ENCODE results near the gene SLC39A9. TPM values are rescaled to one million over a fixed set of nuclear protein-coding genes. Genes with fewer than 3 reads are reported as not detected.

SLC39A9 gene
- total and polyA plus RNA-seq, 2 of the 13 experiments (the other 11 are each of a cell fraction or from before 2014, with no cell fraction given), result 46.6 to 69.5 TPM

GRCh38 chr14:69363055-69363454, 35.4 kb upstream of the SLC39A9 start (continued):
- TF ChIP-seq ATF2 (CRISPR knock-in tag; IDR thresholded peaks at IDR 0.05), result no peak
- no peak for TF ChIP-seq PHF21A (CRISPR knock-in tag; IDR thresholded peaks at IDR 0.05)
- TF ChIP-seq KLF16 (CRISPR knock-in tag; IDR thresholded peaks at IDR 0.05), result no peak
- TF ChIP-seq, protein P1, sequence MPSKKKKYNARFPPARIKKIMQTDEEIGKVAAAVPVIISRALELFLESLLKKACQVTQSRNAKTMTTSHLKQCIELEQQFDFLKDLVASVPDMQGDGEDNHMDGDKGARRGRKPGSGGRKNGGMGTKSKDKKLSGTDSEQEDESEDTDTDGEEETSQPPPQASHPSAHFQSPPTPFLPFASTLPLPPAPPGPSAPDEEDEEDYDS (CRISPR knock-in tag; IDR thresholded peaks at IDR 0.05), result no peak
- TF ChIP-seq, protein P2, sequence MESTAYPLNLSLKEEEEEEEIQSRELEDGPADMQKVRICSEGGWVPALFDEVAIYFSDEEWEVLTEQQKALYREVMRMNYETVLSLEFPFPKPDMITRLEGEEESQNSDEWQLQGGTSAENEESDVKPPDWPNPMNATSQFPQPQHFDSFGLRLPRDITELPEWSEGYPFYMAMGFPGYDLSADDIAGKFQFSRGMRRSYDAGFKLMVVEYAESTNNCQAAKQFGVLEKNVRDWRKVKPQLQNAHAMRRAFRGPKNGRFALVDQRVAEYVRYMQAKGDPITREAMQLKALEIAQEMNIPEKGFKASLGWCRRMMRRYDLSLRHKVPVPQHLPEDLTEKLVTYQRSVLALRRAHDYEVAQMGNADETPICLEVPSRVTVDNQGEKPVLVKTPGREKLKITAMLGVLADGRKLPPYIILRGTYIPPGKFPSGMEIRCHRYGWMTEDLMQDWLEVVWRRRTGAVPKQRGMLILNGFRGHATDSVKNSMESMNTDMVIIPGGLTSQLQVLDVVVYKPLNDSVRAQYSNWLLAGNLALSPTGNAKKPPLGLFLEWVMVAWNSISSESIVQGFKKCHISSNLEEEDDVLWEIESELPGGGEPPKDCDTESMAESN (CRISPR knock-in tag; conservative IDR thresholded peaks at IDR 0.05), result no peak
- TF ChIP-seq, protein P3, sequence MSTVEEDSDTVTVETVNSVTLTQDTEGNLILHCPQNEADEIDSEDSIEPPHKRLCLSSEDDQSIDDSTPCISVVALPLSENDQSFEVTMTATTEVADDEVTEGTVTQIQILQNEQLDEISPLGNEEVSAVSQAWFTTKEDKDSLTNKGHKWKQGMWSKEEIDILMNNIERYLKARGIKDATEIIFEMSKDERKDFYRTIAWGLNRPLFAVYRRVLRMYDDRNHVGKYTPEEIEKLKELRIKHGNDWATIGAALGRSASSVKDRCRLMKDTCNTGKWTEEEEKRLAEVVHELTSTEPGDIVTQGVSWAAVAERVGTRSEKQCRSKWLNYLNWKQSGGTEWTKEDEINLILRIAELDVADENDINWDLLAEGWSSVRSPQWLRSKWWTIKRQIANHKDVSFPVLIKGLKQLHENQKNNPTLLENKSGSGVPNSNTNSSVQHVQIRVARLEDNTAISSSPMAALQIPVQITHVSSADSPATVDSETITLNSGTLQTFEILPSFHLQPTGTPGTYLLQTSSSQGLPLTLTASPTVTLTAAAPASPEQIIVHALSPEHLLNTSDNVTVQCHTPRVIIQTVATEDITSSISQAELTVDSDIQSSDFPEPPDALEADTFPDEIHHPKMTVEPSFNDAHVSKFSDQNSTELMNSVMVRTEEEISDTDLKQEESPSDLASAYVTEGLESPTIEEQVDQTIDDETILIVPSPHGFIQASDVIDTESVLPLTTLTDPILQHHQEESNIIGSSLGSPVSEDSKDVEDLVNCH (CRISPR knock-in tag; IDR thresholded peaks at IDR 0.05), result no peak
- TF ChIP-seq, protein P4, sequence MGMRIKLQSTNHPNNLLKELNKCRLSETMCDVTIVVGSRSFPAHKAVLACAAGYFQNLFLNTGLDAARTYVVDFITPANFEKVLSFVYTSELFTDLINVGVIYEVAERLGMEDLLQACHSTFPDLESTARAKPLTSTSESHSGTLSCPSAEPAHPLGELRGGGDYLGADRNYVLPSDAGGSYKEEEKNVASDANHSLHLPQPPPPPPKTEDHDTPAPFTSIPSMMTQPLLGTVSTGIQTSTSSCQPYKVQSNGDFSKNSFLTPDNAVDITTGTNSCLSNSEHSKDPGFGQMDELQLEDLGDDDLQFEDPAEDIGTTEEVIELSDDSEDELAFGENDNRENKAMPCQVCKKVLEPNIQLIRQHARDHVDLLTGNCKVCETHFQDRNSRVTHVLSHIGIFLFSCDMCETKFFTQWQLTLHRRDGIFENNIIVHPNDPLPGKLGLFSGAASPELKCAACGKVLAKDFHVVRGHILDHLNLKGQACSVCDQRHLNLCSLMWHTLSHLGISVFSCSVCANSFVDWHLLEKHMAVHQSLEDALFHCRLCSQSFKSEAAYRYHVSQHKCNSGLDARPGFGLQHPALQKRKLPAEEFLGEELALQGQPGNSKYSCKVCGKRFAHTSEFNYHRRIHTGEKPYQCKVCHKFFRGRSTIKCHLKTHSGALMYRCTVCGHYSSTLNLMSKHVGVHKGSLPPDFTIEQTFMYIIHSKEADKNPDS (CRISPR knock-in tag; IDR thresholded peaks at IDR 0.05), result no peak
- no peak for TF ChIP-seq EZH2 (conservative IDR thresholded peaks at IDR 0.05; ENCODE audit: low read depth, low read length)
- TF ChIP-seq FOXP1 (IDR thresholded peaks at IDR 0.05), result no peak
- TF ChIP-seq FOXP1 (CRISPR knock-in tag; IDR thresholded peaks at IDR 0.05), result no peak
- no peak for TF ChIP-seq HOXA3 (CRISPR knock-in tag; IDR thresholded peaks at IDR 0.05)
- TF ChIP-seq ZNF337 (CRISPR knock-in tag; IDR thresholded peaks at IDR 0.05; ENCODE audit: borderline replicate concordance, low read depth), result no peak
- TF ChIP-seq MXD1 (CRISPR knock-in tag; IDR thresholded peaks at IDR 0.05), result no peak
- TF ChIP-seq, protein P5, sequence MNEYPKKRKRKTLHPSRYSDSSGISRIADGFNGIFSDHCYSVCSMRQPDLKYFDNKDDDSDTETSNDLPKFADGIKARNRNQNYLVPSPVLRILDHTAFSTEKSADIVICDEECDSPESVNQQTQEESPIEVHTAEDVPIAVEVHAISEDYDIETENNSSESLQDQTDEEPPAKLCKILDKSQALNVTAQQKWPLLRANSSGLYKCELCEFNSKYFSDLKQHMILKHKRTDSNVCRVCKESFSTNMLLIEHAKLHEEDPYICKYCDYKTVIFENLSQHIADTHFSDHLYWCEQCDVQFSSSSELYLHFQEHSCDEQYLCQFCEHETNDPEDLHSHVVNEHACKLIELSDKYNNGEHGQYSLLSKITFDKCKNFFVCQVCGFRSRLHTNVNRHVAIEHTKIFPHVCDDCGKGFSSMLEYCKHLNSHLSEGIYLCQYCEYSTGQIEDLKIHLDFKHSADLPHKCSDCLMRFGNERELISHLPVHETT (CRISPR knock-in tag; conservative IDR thresholded peaks at IDR 0.05), result no peak
- TF ChIP-seq YY1 (IDR thresholded peaks at IDR 0.05; ENCODE audit: insufficient read depth, insufficient replicate concordance, low read depth, low read length), result no peak
- TF ChIP-seq U2AF2 (IDR thresholded peaks at IDR 0.05; ENCODE audit: low read depth, low read length), result no peak
- no peak for TF ChIP-seq GABPB1 (CRISPR knock-in tag; IDR thresholded peaks at IDR 0.05)

Data from HepG2 (cell line).